ENCODE measurements around the gene RTEL1. TPM values are rescaled to one million over a fixed set of nuclear protein-coding genes. Genes with fewer than 3 reads are reported as not detected.

RTEL1 gene
- polyA plus RNA-seq, 3 donors = 12.8 to 15.9 (median 13.8) TPM

DNA sequence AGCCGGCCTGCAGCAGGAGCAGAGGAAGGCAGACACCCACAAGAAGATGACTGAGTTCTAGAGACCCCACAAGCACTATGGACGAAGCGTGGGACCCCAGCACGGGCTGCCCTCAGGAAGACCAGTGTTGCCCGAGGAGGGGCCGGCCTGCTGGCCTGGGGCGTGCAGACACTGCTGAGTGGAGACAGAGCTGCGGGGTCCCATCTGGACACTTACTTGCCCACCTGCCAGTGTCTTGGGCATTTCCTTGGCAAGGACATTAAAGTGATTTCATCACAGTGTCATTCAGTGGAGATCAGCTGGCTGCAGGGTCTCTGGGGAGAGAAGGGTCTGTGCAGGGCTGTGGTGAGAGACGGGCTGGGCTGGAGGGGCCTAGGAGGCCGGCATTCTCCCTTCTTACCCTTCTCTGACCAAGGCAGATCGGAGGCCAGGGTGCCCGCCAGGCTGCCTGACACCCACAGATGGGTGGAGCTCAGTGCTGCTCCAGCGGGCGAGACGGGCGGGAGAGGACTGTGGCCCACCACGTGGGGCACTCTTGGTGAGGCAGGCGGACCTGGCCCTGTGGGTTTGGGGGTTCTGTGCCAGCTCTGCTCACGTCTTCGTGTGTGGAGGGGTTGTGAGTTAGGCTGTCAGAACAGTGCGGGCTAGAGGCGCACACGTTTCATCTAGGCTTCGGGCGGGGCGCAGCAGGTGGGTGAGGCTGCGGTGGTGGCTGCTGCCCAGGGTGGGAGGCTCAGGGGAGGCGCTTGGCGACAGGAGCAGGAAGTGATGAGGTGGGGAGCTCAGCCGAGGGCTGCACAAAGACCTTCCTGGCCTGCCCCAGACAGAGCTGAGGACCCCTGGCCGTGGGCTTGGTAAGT is 78.0 kb downstream of the RTEL1 start, which contains the start of gene LIME1:
Gene LIME1, plus strand, starts transcription at position 806 of the 860 bp plus-strand sequence. CDS start 886 bp downstream, outside the sequence.
- no peak for DNase-seq (ENCODE audit: low read depth in 3 of 3, low spot score in 2 of 3)

DNA sequence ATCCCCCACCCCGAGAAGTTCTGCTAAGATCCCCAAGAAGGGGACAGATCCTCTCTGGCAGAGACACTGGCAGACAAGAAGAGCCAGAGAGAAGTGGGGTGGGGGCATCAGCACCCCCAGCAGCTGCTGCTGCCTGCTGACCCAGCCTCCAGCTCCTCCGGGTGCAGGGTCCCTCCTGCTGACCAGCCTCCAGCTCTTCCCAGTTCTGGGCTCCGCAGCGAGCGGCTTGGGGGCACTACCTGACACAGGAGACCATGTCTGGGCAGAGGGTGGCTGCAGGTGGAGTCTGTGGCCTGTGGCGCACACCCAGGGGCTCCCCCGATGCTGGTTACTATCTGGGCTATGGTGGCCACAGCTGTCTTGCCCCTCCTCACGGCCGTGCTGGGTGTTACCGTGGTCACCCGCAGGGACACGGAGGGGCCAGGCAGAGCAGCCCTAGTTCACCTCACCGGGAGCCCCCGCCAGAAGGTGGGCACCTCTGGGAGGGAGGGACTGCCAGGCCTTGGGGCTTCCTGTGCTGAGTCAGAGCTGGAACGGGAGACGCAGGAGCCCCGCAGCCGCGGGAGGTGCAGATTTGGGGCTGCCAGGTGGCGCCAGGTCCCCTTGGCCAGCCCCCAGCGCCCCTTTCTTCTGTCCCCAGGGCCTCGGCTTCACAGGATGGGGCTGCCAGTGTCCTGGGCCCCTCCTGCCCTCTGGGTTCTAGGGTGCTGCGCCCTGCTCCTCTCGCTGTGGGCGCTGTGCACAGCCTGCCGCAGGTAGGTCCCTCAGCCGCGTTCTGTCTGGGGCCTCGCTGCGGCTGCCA is 79.0 kb downstream of the RTEL1 start:
- DNase-seq (ENCODE audit: low read depth in 3 of 3, low spot score in 2 of 3) = no peak

DNA sequence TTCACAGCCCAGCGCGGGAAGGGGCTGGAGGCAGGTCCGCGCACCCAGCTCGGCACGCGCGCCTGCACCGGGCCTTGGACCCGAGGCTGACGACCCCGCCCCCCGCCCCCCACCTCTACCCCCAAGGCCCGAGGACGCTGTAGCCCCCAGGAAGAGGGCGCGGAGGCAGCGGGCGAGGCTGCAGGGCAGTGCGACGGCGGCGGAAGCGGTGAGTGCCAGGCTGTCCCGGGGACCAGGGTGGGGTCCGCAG is 79.5 kb downstream of the RTEL1 start:
- DNase-seq (ENCODE audit: low read depth in 3 of 3, low spot score in 2 of 3) = no peak

GRCh38 chr20:63737945-63738686 is 80.0 kb downstream of the RTEL1 start:
- DNase-seq (ENCODE audit: low read depth in 3 of 3, low spot score in 2 of 3) = no peak

DNA sequence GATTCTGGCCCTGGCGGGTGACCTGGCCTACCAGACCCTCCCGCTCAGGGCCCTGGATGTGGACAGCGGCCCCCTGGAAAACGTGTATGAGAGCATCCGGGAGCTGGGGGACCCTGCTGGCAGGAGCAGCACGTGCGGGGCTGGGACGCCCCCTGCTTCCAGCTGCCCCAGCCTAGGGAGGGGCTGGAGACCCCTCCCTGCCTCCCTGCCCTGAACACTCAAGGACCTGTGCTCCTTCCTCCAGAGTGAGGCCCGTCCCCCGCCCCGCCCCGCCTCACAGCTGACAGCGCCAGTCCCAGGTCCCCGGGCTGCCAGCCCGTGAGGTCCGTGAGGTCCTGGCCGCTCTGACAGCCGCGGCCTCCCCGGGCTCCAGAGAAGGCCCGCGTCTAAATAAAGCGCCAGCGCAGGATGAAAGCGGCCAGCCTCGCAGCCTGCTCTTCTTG is 80.6 kb downstream of the RTEL1 start:
- peak in 1 of 3 donors; percentile 43 for DNase-seq (ENCODE audit: low read depth in 3 of 3, low spot score in 2 of 3)

- DNase-seq (ENCODE audit: low read depth in 3 of 3, low spot score in 2 of 3) = peak; percentile 36 to 70 (median 60)
These were observed 81.3 kb downstream of the RTEL1 start, which contains the start of gene SLC2A4RG for GRCh38 chr20:63739130-63740069. SLC2A4RG (plus strand) TSS chr20:63739776; CDS start chr20:63739913, 137 bp downstream.

- no peak for DNase-seq (ENCODE audit: low read depth in 3 of 3, low spot score in 2 of 3)
These were observed 82.0 kb downstream of the RTEL1 start for GRCh38 chr20:63740070-63740626.

GRCh38 chr20:63740627-63741353 is 82.7 kb downstream of the RTEL1 start:
- DNase-seq (ENCODE audit: low read depth in 3 of 3, low spot score in 2 of 3) = peak; percentile 60 to 76 (median 73)

DNA sequence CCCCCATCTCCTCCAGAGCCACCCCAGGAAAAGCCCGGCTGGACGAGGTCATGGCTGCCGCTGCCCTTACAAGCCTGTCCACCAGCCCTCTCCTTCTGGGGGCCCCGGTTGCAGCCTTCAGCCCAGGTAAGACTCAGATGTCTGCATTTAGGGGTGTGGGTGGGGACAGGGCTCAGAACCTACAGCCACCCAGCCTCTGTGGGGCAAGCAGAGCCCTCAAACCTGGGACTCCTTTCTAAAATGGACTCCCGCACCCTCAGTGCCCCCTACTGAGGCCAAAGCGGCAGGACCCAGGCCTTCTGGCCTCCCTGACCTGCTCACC is 83.2 kb downstream of the RTEL1 start:
- no peak for DNase-seq (ENCODE audit: low read depth in 3 of 3, low spot score in 2 of 3)

GRCh38 chr20:63741676-63742380 is 83.7 kb downstream of the RTEL1 start:
- DNase-seq (ENCODE audit: low read depth in 3 of 3, low spot score in 2 of 3) = no peak

GRCh38 chr20:63742381-63743024 is 84.4 kb downstream of the RTEL1 start:
- DNase-seq (ENCODE audit: low read depth in 3 of 3, low spot score in 2 of 3) = no peak

DNA sequence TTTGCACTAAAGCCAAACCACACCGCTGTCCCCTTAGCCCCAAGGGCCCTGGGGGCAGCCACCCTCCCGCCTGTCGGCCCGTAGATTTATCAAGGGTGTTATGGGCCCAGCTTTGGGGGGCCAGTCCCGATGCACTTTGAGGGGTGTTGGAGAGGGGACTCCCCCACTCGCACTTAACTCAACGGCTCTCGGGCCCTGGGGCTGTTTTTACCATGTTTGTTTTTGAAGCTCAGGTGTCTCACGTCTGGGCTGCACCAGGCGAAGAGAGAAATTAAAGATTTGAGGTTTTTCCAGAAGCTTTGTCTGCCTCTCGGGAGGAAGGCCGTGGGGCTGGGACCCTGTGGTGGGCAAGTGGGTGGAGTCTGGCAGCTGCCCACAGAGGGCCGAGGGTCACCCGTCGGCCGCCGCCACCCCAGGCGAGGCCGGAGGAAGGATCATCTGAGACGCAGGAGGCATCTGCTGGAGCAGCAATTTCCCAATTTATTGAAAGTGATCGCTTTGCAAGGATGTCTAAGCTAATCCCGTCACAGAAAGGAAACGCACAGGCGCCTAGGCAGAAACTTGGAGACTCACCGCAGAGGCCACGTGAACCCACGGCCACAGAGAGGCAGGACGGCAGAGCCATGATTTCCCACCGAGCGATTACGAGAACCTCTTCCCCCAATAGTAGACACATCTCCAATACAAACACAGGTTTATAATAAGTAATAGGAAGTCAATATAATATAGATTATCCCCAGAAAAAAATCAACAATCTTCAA is 85.3 kb downstream of the RTEL1 start:
- DNase-seq (ENCODE audit: low read depth in 3 of 3, low spot score in 2 of 3) = no peak

GRCh38 chr20:63744158-63744557 is 86.0 kb downstream of the RTEL1 start:
- DNase-seq (ENCODE audit: low read depth in 3 of 3, low spot score in 2 of 3) = no peak

DNA sequence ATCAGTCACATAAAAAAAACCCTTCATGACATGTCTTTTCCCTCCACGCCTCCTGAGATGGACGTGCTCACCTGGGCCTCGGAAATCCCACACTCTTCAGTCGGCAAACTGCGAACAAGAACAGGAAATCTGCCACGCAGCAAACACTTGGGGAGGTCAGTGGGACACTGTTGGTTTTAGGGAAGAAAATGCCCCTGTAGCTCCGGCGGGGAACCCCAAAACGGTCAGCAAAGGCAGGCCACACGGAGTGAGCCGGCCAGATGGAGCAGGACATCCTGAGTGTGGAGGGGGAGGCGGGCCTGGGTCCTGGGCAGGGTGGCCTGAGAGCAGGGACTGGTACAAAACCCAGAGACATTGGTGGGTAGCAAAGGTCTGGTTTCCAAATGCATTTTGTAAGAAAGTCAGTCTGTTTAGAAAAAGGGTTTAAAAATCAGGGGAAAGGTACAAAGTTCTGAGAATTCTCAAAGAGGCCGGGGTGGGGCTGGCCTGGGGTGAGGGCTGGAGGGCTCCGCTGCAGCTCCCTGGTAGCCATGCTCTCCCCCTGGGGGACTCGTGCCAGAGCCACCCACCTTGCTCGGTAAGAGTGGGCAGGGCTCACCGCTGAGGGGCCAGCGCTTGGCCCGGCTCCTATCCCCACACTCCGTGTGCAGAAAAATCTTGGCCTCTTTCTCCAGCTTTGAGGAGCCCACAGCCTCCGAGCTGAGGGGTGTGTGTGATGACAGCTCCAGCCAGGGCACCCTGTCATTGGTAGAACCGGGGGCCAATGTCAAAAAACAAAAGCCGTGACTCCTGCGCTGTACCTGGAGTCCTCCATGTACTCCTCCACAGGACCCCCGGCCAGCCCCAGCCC is 86.7 kb downstream of the RTEL1 start:
- no peak for DNase-seq (ENCODE audit: low read depth in 3 of 3, low spot score in 2 of 3)

- DNase-seq (ENCODE audit: low read depth in 3 of 3, low spot score in 2 of 3) = no peak
These were observed 87.3 kb downstream of the RTEL1 start for GRCh38 chr20:63745424-63745805.

Data from right renal cortex interstitium (tissue), 3 donors.